Activated T-helper 1 cell treated with anti-CD3 and anti-CD28 coated beads, Interleukin-12 subunit alpha, Interleukin-12 subunit beta, Interleukin-2, Interleukin-4 antibody, amounts not matched to agents 30 ng/mL and 10 ng/mL and 1 ng/mL, durations not matched to agents 14 hours and 24 hours and 36 hours (primary cell): ENCODE data around the gene OCSTAMP. TPM values are rescaled to one million over a fixed set of nuclear protein-coding genes. Genes with fewer than 3 reads are reported as not detected.

Experiments used
- DNase-seq: peaks from one replicate; pipeline ENCODE4 v3.0.0; 2021; ENCODE audit warnings: low spot score
- H3K27ac Mint-ChIP-seq: one replicate; pipeline ENCODE4 v1.8.0; 2021; ENCODE audit warnings: mild to moderate bottlenecking, mixed read lengths
- H3K27me3 Mint-ChIP-seq: one replicate; pipeline ENCODE4 v1.8.0; 2022; ENCODE audit warnings: mild to moderate bottlenecking, moderate library complexity, mixed read lengths; ENCODE audit not compliant: insufficient read depth
- H3K36me3 Mint-ChIP-seq: one replicate; pipeline ENCODE4 v1.8.0; 2021; ENCODE audit warnings: low read depth, mixed read lengths
- H3K4me1 Mint-ChIP-seq: one replicate; pipeline ENCODE4 v1.8.0; 2021; ENCODE audit warnings: low read depth, mixed read lengths
- H3K4me3 Mint-ChIP-seq: one replicate; pipeline ENCODE4 v1.8.0; 2021; ENCODE audit warnings: mild to moderate bottlenecking, moderate library complexity, mixed read lengths
- H3K9me3 Mint-ChIP-seq: one replicate; pipeline ENCODE4 v1.8.0; 2021; ENCODE audit warnings: mixed read lengths
- intact Hi-C: fragments of 100-400 bp; cut with micrococcal nuclease; formaldehyde crosslinking; loops from one replicate; pipeline ENCODE4 v1.15.1; 2024
- total RNA-seq: library from RNA; stranded (reverse); gene quantifications from 2 replicates; pipeline ENCODE4 v1.2.3, GENCODE V29; 2022

OCSTAMP gene
- total RNA-seq, 1 donor from 2014 or later: 0.26 TPM

DNA sequence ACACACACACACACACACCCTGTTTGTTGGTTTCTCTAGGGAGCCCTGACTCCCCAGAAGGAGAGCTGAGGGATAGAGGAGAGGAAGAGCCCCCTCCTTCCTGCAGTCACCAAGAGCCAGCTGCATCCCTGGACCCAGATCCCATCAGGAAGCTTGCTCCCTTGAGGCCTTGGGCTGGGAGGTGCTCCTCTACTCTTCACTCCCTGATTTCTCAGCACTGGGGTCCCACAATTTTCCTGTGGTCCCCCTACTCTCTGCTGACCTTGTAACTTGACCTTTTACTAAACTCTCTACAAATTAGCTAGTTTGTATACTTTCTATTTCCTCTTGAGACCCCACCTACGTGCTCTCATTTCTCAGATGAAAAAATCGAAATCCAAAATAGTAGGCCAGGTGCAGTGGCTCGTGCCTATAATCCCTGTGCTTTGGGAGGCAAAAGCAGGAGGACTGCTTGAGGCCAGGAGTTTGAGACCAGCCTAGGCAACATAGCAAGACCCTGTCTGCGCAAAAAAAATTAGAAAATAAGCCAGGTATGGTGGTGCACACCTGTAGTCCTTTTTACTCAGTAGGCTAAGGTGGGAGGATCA lies 5.0 kb upstream of the OCSTAMP start:
- intact Hi-C loops: loop anchor here (10.0 kb wide), 1 partner anchor 471 kb away; the partner anchor contains the start of gene NCOA5
- Mint-ChIP-seq H3K9me3 (no peaks in the 10 kb centered on the region), H3K27ac (peak overlapping the region; percentile 25), H3K27me3 (no peaks in the 10 kb centered on the region), H3K4me1 (peaks cover 88% of the 10 kb centered on the region), H3K4me3 (no peak overlapping the region), H3K36me3 (peaks cover 2% of the 10 kb centered on the region)
- DNase-seq: no peak

DNA sequence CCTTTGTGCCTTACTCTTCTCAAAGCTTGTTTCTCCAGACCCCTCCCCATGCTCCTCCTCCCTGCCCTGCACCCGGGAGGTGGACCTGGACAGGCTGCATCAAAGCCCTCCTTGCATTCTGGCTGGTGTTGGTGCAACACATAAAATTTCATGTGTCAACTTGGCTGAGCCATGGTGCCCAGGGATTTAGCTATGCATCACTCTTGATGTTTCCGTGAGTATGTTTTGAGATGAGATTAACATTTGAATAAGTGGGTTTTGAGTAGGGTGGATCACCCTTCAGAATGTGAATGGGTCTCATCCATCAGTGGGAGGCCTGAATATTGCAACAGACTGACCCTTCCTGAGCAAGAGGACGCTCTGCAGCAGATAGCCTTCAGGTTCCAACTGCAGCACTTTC lies 4.4 kb upstream of the OCSTAMP start:
- peaks cover 84% of the 10 kb centered on the region for H3K4me1 Mint-ChIP-seq
- DNase-seq: no peak
- intact Hi-C loops: loop anchor here (5.0 to 10.0 kb wide), 2 partner anchors 437 to 470 kb away; partner anchors contain the start of gene NCOA5
- H3K9me3 Mint-ChIP-seq: no peaks in the 10 kb centered on the region
- H3K27me3 Mint-ChIP-seq: no peaks in the 10 kb centered on the region
- H3K27ac Mint-ChIP-seq: no peak overlapping the region
- H3K36me3 Mint-ChIP-seq: peaks cover 2% of the 10 kb centered on the region
- H3K4me3 Mint-ChIP-seq: no peak overlapping the region

DNA sequence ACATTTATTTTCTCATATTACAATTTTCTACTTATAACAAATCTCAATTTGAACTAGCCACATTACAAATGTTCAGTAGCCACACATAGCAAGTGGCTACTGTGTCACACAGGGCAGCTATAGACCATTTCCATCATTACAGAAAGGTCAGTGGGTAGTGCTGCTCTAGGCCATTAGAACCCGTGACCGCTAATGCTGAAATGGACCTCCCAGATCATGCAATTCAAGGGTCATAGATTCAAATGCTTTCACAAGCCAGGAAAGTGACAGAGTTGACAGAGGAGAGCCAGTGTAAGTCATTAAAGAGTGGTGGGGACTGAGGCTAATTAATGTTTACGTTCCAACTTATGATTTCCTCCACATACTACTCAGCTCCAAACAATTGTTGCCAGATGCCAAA lies 3.5 kb upstream of the OCSTAMP start:
- no peak overlapping the region for H3K27ac Mint-ChIP-seq
- no peaks in the 10 kb centered on the region for H3K27me3 Mint-ChIP-seq
- DNase-seq: no peak
- H3K4me1 Mint-ChIP-seq: peaks cover 78% of the 10 kb centered on the region
- H3K9me3 Mint-ChIP-seq: no peaks in the 10 kb centered on the region
- H3K4me3 Mint-ChIP-seq: no peak overlapping the region
- H3K36me3 Mint-ChIP-seq: peaks cover 2% of the 10 kb centered on the region
- intact Hi-C loops: loop anchor here (1.0 to 10.0 kb wide), 7 partner anchors 8 to 469 kb away; partner anchors contain the start of genes ELMO2, NCOA5 and TP53RK

GRCh38 chr20:46552460-46553420 lies 2.3 kb upstream of the OCSTAMP start:
- H3K4me1 Mint-ChIP-seq: peaks cover 68% of the 10 kb centered on the region
- peak; percentile 61 for DNase-seq
- intact Hi-C loops: loop anchor here (1.0 to 10.0 kb wide), 7 partner anchors 7 to 468 kb away; partner anchors contain the start of genes ELMO2, NCOA5 and TP53RK

DNA sequence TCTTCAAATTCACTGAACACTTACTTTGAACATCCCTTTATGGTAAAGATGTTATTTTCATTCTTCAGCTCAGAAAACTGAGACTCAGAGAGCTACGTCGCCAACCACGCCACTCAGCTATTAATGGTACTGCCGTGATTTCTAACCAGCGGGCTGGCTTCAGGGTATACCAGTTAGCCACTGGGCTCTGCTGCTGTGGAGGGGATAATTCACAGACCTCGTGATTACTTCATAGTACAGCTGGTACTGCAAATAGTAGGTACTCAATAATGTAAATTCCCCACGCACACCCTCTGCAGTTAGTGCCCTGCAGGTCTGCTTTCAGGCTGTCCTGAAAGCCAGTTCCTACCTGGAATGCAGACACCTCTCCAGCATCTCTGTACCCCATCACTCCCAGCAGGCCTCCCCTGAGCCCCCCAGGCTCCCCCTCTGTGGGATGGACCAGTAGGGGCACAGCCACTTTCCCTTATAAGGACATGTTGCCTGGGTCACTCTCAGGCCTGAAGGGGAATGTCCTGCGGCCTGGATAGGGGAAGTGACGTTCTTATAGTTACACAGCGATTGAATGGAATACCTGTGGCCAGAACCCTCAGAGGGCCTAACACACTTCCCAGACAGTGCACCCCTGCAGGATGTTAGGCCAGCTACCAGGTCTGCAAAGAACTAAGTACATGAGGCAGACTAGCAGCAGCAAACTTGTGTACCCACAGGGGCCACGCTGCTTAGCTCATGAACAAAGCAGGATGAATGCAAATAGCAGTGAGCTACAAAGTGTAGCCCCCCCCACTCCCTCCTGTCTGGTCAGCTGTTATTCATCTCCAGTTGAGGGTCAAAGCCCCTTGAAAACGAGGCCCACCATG lies 1.3 kb upstream of the OCSTAMP start:
- Mint-ChIP-seq H3K9me3 (no peaks in the 10 kb centered on the region), H3K27ac (peak overlapping the region; percentile 91), H3K27me3 (no peaks in the 10 kb centered on the region), H3K4me1 (peaks cover 60% of the 10 kb centered on the region), H3K36me3 (no peaks in the 10 kb centered on the region), H3K4me3 (no peak overlapping the region)
- intact Hi-C loops: loop anchor here (2.0 to 10.0 kb wide), 3 partner anchors 145 to 467 kb away; partner anchors contain the start of genes ELMO2 and NCOA5
- DNase-seq: no peak

More at GRCh38 chr20:46552460-46553420, 2.3 kb upstream of the OCSTAMP start:
- peak overlapping the region; percentile 35 for H3K4me3 Mint-ChIP-seq
- peak overlapping the region; percentile 91 for H3K27ac Mint-ChIP-seq
- H3K9me3 Mint-ChIP-seq: no peaks in the 10 kb centered on the region
- H3K27me3 Mint-ChIP-seq: no peaks in the 10 kb centered on the region
- no peaks in the 10 kb centered on the region for H3K36me3 Mint-ChIP-seq

- Mint-ChIP-seq H3K4me1 (peaks cover 52% of the 10 kb centered on the region), H3K36me3 (no peaks in the 10 kb centered on the region), H3K4me3 (no peak overlapping the region), H3K27ac (no peak overlapping the region), H3K9me3 (no peaks in the 10 kb centered on the region), H3K27me3 (no peaks in the 10 kb centered on the region)
- no peak for DNase-seq
- intact Hi-C loops: no loop called here
These were observed 1.1 kb downstream of the OCSTAMP start for GRCh38 chr20:46549188-46549972.

GRCh38 chr20:46548688-46549087 lies 1.8 kb downstream of the OCSTAMP start:
- intact Hi-C loops: no loop called here

DNA sequence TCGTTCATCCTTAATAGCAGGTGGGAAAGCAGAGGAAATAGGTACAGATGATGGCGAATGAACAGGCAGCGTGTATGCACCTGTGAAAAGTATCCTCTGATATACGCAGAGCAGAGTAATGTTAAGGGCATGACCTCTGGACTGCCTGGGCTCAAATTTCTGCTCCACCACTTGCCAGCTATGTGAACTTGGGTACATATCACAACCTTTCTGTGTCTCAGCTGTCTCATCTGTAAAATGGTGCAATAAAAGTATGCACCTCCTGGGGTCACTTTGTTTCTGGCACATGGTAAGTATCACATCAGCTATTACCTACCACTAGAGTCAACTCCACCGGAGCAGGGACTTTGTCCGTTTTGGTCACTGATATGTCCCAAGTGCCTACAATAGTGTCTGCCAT lies 2.5 kb downstream of the OCSTAMP start:
- Mint-ChIP-seq H3K36me3 (no peaks in the 10 kb centered on the region), H3K27me3 (peaks cover 2% of the 10 kb centered on the region), H3K9me3 (no peaks in the 10 kb centered on the region), H3K4me3 (no peak overlapping the region), H3K4me1 (peaks cover 38% of the 10 kb centered on the region), H3K27ac (no peak overlapping the region)
- intact Hi-C loops: loop anchor here (1.0 kb wide), 1 partner anchor 14 kb away; no protein-coding TSS in a partner anchor
- no peak for DNase-seq

More at GRCh38 chr20:46548688-46549087, 1.8 kb downstream of the OCSTAMP start:
- Mint-ChIP-seq H3K27ac (no peak overlapping the region), H3K36me3 (no peaks in the 10 kb centered on the region), H3K9me3 (no peaks in the 10 kb centered on the region), H3K27me3 (no peaks in the 10 kb centered on the region), H3K4me1 (peaks cover 45% of the 10 kb centered on the region), H3K4me3 (no peak overlapping the region)
- no peak for DNase-seq

GRCh38 chr20:46546936-46547335 lies 3.5 kb downstream of the OCSTAMP start:
- no peak overlapping the region for H3K27ac Mint-ChIP-seq
- intact Hi-C loops: loop anchor here (1.0 kb wide), 1 partner anchor 15 kb away; no protein-coding TSS in a partner anchor

DNA sequence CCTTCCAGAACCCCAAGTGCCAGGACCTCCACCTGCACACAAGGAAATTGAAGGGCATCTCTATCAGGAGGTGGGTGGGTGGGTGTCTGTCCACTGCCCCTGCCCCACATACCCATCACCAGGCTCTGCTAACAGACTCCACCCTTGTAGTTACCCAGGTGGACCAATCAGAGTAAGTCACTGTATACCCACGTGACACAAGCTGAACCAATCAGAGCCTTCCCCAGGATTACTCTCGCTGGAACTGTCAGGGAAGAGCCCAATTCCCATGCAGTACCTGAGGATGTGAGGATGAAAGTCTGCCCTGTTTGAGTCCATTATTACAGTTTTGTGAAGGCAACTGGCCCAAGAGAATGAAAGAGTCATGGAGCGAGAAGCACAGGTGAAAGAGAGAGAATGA lies 4.2 kb downstream of the OCSTAMP start:
- no peaks in the 10 kb centered on the region for H3K9me3 Mint-ChIP-seq
- H3K36me3 Mint-ChIP-seq: no peaks in the 10 kb centered on the region
- intact Hi-C loops: no loop called here
- peak overlapping the region; percentile 47 for H3K27ac Mint-ChIP-seq
- H3K27me3 Mint-ChIP-seq: peaks cover 3% of the 10 kb centered on the region
- no peak overlapping the region for H3K4me3 Mint-ChIP-seq
- no peak for DNase-seq
- H3K4me1 Mint-ChIP-seq: peaks cover 21% of the 10 kb centered on the region

More at GRCh38 chr20:46546936-46547335, 3.5 kb downstream of the OCSTAMP start:
- H3K36me3 Mint-ChIP-seq: no peaks in the 10 kb centered on the region
- H3K4me3 Mint-ChIP-seq: no peak overlapping the region
- H3K9me3 Mint-ChIP-seq: no peaks in the 10 kb centered on the region
- peaks cover 3% of the 10 kb centered on the region for H3K27me3 Mint-ChIP-seq
- DNase-seq: peak; percentile 13
- peaks cover 28% of the 10 kb centered on the region for H3K4me1 Mint-ChIP-seq

DNA sequence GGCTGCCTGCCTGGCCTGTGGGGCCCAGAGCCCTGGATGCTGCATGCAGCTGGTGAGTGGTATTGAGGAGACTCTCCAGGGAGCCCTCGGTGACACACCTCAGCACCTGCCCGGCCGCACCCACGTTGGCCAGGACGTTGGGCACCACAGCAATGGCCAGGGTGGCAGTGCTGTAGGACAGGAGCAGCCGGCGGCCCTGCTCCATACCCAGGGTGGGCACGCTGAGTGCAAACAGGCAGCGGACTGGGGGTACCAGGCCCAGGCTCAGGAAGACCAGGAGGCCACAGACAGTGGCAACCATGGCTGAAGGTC lies 4.7 kb downstream of the OCSTAMP start:
- Mint-ChIP-seq H3K4me1 (peaks cover 16% of the 10 kb centered on the region), H3K9me3 (no peaks in the 10 kb centered on the region), H3K4me3 (peak overlapping the region; percentile 38), H3K27ac (no peak overlapping the region), H3K27me3 (peaks cover 3% of the 10 kb centered on the region), H3K36me3 (no peaks in the 10 kb centered on the region)
- intact Hi-C loops: loop anchor here (1.0 to 2.0 kb wide), 6 partner anchors 8 to 143 kb away; partner anchors contain the start of genes ELMO2, TP53RK and ZNF334
- no peak for DNase-seq
